Astrocyte of the cerebellum (primary cell): ENCODE measurements around the gene ECHDC1.

Experiments used
- DNase-seq: peaks from one replicate; pipeline ENCODE4 v3.0.0-alpha.2; 2011; ENCODE audit warnings: low read depth
- H3K4me3 ChIP-seq: 2 replicates; pipeline ENCODE4 v1.5.1; 2011; ENCODE audit warnings: mild to moderate bottlenecking, low read depth, low read length, moderate library complexity
- CTCF ChIP-seq: IDR thresholded peaks from 2 replicates; pipeline ENCODE4 v1.5.1; 2012; ENCODE audit warnings: low read length, low read depth, moderate library complexity, mild to moderate bottlenecking; ENCODE audit errors: missing control alignments
- in situ Hi-C: cut with HindIII; loops from 2 replicates; pipeline ENCODE4 v1.10.0; 2017; ENCODE audit warnings: low sequenced_read_pairs

ECHDC1 gene

GRCh38 chr6:127319686-127320085, 23.7 kb downstream of the ECHDC1 start:
- in situ Hi-C loops: no loop called here
- no peak for TF ChIP-seq CTCF
- no peak for DNase-seq
- no peak overlapping the region for H3K4me3 ChIP-seq

DNA sequence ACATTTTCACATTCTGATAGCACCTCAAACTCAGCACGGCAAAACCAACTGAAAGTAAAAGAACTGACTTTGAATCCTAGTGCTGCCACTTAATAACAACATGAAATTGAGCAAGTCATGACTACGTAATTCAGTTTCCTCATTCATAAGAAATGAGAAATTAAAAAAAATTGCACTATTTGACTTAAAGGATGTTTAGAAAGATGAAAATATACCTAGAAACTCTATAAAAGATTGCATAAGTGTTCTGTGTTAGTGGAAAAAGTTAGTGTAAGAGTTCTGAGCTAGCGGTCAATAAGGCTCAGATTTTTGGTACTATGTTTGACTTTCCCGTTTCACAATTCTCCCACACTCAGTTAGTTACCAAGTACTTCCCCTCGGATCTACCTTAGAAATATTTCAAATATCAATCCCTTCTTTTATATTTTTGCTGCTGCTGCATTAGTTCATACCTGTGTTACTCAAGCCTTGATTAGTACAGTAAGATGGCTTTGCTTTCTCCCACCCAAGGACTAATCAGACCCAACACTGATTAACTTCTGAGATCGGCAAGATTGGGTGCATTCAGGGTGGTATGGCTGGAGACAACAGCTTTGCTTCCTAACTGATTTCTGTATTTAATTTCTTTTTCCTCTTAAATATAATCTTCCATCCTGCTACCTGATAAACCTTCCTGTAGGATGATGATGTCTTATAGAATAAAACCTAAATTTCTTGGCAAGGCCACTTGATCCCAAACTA, 25.9 kb downstream of the ECHDC1 start:
- in situ Hi-C loops: no loop called here
- TF ChIP-seq CTCF: no peak
- no peak for DNase-seq
- H3K4me3 ChIP-seq: no peak overlapping the region

GRCh38 chr6:127305741-127306140, 37.7 kb downstream of the ECHDC1 start:
- DNase-seq: no peak
- in situ Hi-C loops: no loop called here
- no peak for TF ChIP-seq CTCF
- no peak overlapping the region for H3K4me3 ChIP-seq

DNA sequence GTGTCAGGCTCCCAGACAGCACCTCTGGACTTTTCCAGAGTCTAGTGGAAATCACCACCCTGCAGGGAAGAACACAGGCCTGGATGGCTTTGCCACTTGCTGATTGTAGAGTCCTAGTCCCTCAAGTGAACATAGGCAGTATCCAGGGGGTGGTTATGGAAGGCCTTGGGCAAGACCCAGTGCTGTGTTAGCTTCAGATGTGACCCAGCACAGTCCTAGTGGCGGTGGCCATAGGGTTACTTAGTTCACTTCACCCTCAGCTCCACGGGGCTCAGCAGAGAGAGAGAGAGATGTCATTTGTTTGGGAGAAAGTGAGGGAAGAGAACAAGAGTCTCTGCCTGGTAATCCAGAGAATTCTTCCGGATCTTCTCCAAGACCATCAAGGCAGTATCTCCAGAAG, 39.5 kb downstream of the ECHDC1 start:
- no peak overlapping the region for H3K4me3 ChIP-seq
- DNase-seq: no peak
- no peak for TF ChIP-seq CTCF
- in situ Hi-C loops: no loop called here

DNA sequence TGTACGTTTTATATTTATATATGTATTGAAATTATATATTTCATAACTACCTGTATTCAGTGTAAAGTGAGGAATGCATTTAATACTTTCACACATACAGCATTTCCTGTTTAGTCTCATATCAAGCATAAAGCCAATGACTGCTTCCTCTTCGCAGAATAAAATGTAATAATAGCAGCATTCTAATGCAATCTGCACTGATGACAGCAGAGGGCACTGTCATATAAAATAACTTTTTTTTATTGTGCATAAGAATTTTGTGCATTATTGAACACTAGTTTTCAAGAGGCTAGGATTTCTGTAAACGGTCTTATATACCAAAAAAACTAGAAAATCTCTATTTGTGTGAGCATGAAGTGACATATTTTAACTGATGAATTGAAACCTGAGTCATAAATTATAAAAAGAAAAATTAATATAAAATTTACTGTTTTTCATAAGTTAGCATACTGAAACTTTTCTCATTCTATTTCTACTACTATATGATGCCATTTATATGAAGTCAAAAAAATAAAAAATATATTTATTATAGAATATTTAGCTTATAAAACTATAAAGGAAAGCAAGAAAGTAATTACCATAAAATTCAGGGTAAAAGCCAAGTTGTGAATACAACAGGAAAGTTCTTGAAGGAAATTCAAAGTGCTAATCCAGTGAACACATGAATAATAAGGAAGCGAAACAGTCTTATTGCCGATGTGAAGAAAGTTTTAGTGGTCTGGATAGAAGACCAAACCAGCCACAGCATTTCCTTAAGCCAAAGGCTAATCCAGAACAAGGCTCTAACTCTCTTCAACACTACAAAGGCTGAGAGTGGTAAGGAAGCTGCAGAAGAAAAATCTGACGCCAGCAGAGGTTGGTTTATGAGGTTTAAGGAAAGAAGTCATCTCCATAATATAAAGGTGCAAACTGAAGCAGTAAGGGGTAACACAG, 40.4 kb downstream of the ECHDC1 start:
- in situ Hi-C loops: no loop called here
- no peak overlapping the region for H3K4me3 ChIP-seq
- DNase-seq: peak; percentile 23
- peak; percentile 57 for TF ChIP-seq CTCF

GRCh38 chr6:127301199-127301700, 42.2 kb downstream of the ECHDC1 start:
- in situ Hi-C loops: no loop called here
- H3K4me3 ChIP-seq: no peak overlapping the region
- DNase-seq: no peak
- no peak for TF ChIP-seq CTCF
